ENCODE results near the gene MTMR12.
A peak's percentile ranks its signal among the peaks of the same experiment; 100 is the strongest.

MTMR12 gene

GRCh38 chr5:32272746-32273145 lies 40.0 kb downstream of the MTMR12 start:
- peak in 1 of 2 experiments; percentile 87 for DNase-seq

GRCh38 chr5:32270946-32271345 lies 41.8 kb downstream of the MTMR12 start:
- DNase-seq: no peak

- DNase-seq: no peak
These were observed 42.6 kb downstream of the MTMR12 start for GRCh38 chr5:32270178-32270577.

- no peak for DNase-seq
These were observed 46.8 kb downstream of the MTMR12 start for GRCh38 chr5:32265902-32266301.

- no peak for DNase-seq
These were observed 47.7 kb downstream of the MTMR12 start for GRCh38 chr5:32264957-32265572.

GRCh38 chr5:32263684-32264083 lies 49.1 kb downstream of the MTMR12 start:
- DNase-seq: no peak

- DNase-seq: no peak
These were observed 51.5 kb downstream of the MTMR12 start for GRCh38 chr5:32261198-32261597.

- no peak for DNase-seq
These were observed 53.7 kb downstream of the MTMR12 start for GRCh38 chr5:32259033-32259432.

- DNase-seq: peak; percentile 69 to 83
These were observed 54.3 kb downstream of the MTMR12 start for GRCh38 chr5:32258424-32258823.

GRCh38 chr5:32255540-32255900 lies 57.2 kb downstream of the MTMR12 start:
- DNase-seq: no peak

- peak; percentile 65 to 71 for DNase-seq
These were observed 57.7 kb downstream of the MTMR12 start for GRCh38 chr5:32254881-32255539.

GRCh38 chr5:32251871-32252458 lies 60.8 kb downstream of the MTMR12 start:
- DNase-seq: no peak

GRCh38 chr5:32249668-32250067 lies 63.1 kb downstream of the MTMR12 start:
- DNase-seq: no peak

GRCh38 chr5:32245742-32246141 lies 67.0 kb downstream of the MTMR12 start:
- DNase-seq: no peak

GRCh38 chr5:32244017-32244416 lies 68.7 kb downstream of the MTMR12 start:
- no peak for DNase-seq

GRCh38 chr5:32241034-32241783 lies 71.5 kb downstream of the MTMR12 start:
- DNase-seq: no peak

GRCh38 chr5:32239385-32239784 lies 73.4 kb downstream of the MTMR12 start:
- DNase-seq: no peak

- no peak for DNase-seq
These were observed 78.9 kb downstream of the MTMR12 start for GRCh38 chr5:32233696-32234447.

- DNase-seq: no peak
These were observed 79.5 kb downstream of the MTMR12 start for GRCh38 chr5:32233220-32233695.

GRCh38 chr5:32232441-32233219 lies 80.1 kb downstream of the MTMR12 start:
- DNase-seq: peak; percentile 66 to 85

GRCh38 chr5:32231929-32232328 lies 80.8 kb downstream of the MTMR12 start:
- DNase-seq: no peak

- DNase-seq: no peak
These were observed 81.5 kb downstream of the MTMR12 start for GRCh38 chr5:32231241-32231640.

Measured in NCI-H524 (cell line).